Spleen (tissue), 7 donors: Measurements from ENCODE around the gene PRKCE.

Experiments
- POLR2A ChIP-seq, 3 donors: fragments of 450-650 bp; IDR thresholded peaks; one replicate each; pipeline ENCODE4 v1.5.1; 2017; ENCODE audit warnings: antibody characterized with exemption in 3 of 3, mild to moderate bottlenecking in 1 of 3
- TF ChIP-seq, protein P1 (sequence below), 11 experiments: fragments of 200-600 bp in 7 of 11; fragments of 450-650 bp in 4 of 11; sonication (generic) in 4 of 11; IDR thresholded peaks in 8 of 11; conservative IDR thresholded peaks in 3 of 11; 1 replicate in 7 of 11; 2 replicates in 4 of 11; pipeline versions ENCODE4 v1.4.0 to v1.8.0; 2016 to 2021; ENCODE audit warnings: antibody characterized with exemption in 11 of 11, inconsistent platforms in 4 of 11, mild to moderate bottlenecking in 1 of 11
- donor health status: DM: no; HTN: no; CAD: no; lungs with moderate emphysema.
- donor health status: DM: no; HTN: no; CAD: no.
- donor health status: DM: no; HTN: no; CAD: no.

DNA sequence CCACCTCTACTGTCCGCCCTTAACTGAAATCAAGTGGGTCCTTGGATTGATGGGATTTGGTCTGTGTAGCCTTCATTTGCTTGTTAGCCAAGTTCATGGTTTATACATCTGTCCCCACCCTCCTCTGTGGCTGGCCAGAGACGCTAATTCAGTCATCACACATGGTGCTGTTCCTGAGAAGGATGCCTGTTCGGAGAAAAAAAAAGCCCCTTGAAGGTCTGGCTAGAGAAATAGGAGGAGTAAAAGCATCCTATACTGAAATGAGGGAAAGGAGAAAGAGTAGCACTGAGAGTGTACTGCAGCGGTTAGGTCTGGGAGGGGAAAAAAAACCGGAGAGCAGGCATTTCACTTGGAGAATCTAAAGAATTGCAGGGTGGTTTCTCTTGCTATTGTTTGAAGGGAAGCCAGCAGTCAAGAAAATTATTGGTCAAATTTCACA is 465.1 kb downstream of the PRKCE start:
- TF ChIP-seq, protein P1, sequence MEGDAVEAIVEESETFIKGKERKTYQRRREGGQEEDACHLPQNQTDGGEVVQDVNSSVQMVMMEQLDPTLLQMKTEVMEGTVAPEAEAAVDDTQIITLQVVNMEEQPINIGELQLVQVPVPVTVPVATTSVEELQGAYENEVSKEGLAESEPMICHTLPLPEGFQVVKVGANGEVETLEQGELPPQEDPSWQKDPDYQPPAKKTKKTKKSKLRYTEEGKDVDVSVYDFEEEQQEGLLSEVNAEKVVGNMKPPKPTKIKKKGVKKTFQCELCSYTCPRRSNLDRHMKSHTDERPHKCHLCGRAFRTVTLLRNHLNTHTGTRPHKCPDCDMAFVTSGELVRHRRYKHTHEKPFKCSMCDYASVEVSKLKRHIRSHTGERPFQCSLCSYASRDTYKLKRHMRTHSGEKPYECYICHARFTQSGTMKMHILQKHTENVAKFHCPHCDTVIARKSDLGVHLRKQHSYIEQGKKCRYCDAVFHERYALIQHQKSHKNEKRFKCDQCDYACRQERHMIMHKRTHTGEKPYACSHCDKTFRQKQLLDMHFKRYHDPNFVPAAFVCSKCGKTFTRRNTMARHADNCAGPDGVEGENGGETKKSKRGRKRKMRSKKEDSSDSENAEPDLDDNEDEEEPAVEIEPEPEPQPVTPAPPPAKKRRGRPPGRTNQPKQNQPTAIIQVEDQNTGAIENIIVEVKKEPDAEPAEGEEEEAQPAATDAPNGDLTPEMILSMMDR (IDR thresholded peaks at IDR 0.05 in 8 of 11, conservative IDR thresholded peaks at IDR 0.05 in 3 of 11) = no peak
- TF ChIP-seq POLR2A (IDR thresholded peaks at IDR 0.05) = no peak
